Epithelial cell of esophagus (primary cell): ENCODE measurements around the gene GXYLT2.

Experiments
- DNase-seq: peaks from one replicate; pipeline ENCODE4 v3.0.0; 2010; ENCODE audit warnings: low read depth
- H3K4me3 ChIP-seq: 2 replicates; pipeline ENCODE4 v1.5.1; 2011; ENCODE audit warnings: mild to moderate bottlenecking, low read length, control low read depth
- CTCF ChIP-seq: IDR thresholded peaks from 2 replicates; pipeline ENCODE4 v1.5.1; 2011; ENCODE audit warnings: low read depth, mild to moderate bottlenecking, low read length, control low read depth, inconsistent platforms; ENCODE audit not compliant: insufficient read depth; ENCODE audit errors: missing control alignments

GXYLT2 gene

GRCh38 chr3:73026111-73026759 lies 138.4 kb downstream of the GXYLT2 start:
- TF ChIP-seq CTCF, result no peak
- no peak for DNase-seq
- H3K4me3 ChIP-seq, result no peak overlapping the region
